Parathyroid adenoma (tissue), 2 donors: ENCODE results near the gene TMEM269.

Source experiments
- H2AFZ ChIP-seq: fragments of 300-600 bp; sonication (generic); one replicate; pipeline ENCODE4 v1.7.0; 2017; ENCODE audit warnings: antibody characterized with exemption, mild to moderate bottlenecking
- H3K27ac ChIP-seq: fragments of 300-600 bp; sonication (generic); one replicate; pipeline ENCODE4 v1.7.0; 2017
- H3K27me3 ChIP-seq: fragments of 300-600 bp; sonication (generic); one replicate; pipeline ENCODE4 v1.7.0; 2017; ENCODE audit warnings: low read length; ENCODE audit not compliant: control insufficient read depth, insufficient read depth
- H3K36me3 ChIP-seq: fragments of 300-600 bp; sonication (generic); one replicate; pipeline ENCODE4 v1.7.0; 2017; ENCODE audit warnings: low read length; ENCODE audit not compliant: control insufficient read depth, insufficient read depth
- H3K4me1 ChIP-seq: fragments of 300-600 bp; sonication (generic); one replicate; pipeline ENCODE4 v1.7.0; 2017; ENCODE audit warnings: control low read depth
- H3K4me2 ChIP-seq: fragments of 300-600 bp; sonication (generic); one replicate; pipeline ENCODE4 v1.7.0; 2017; ENCODE audit warnings: low read length
- H3K4me3 ChIP-seq: fragments of 300-600 bp; sonication (generic); one replicate; pipeline ENCODE4 v1.7.0; 2017; ENCODE audit warnings: low read depth, low read length
- H3K79me2 ChIP-seq: fragments of 300-600 bp; sonication (generic); one replicate; pipeline ENCODE4 v1.7.0; 2017; ENCODE audit warnings: control low read depth
- H3K9ac ChIP-seq: fragments of 300-600 bp; sonication (generic); one replicate; pipeline ENCODE4 v1.7.0; 2017; ENCODE audit warnings: mild to moderate bottlenecking
- H3K9me3 ChIP-seq: fragments of 300-600 bp; sonication (generic); one replicate; pipeline ENCODE4 v1.7.0; 2017; ENCODE audit warnings: low read length; ENCODE audit not compliant: control insufficient read depth
- CTCF ChIP-seq: fragments of 300-600 bp; sonication (generic); IDR thresholded peaks from one replicate; pipeline ENCODE4 v1.7.0; 2017; ENCODE audit warnings: antibody characterized with exemption, mild to moderate bottlenecking
- donor health status: primary hyperparathyroidism.

TMEM269 gene

GRCh38 chr1:42786097-42786496 lies 1.3 kb downstream of the TMEM269 start:
- no peaks in the 10 kb centered on the region for H3K27me3 ChIP-seq
- H3K4me1 ChIP-seq = no peaks in the 10 kb centered on the region
- no peak overlapping the region for H3K4me3 ChIP-seq
- H2AFZ ChIP-seq = no peak overlapping the region
- H3K9me3 ChIP-seq = no peaks in the 10 kb centered on the region
- H3K27ac ChIP-seq = no peak overlapping the region
- H3K79me2 ChIP-seq = no peaks in the 10 kb centered on the region
- no peak overlapping the region for H3K4me2 ChIP-seq
- no peak for TF ChIP-seq CTCF
- no peaks in the 10 kb centered on the region for H3K36me3 ChIP-seq
- no peak overlapping the region for H3K9ac ChIP-seq

GRCh38 chr1:42788021-42788420 lies 3.2 kb downstream of the TMEM269 start:
- no peaks in the 10 kb centered on the region for H3K27me3 ChIP-seq
- H3K27ac ChIP-seq = no peak overlapping the region
- H3K4me1 ChIP-seq = peaks cover 4% of the 10 kb centered on the region
- no peaks in the 10 kb centered on the region for H3K36me3 ChIP-seq
- no peak overlapping the region for H2AFZ ChIP-seq
- TF ChIP-seq CTCF = no peak
- H3K79me2 ChIP-seq = no peaks in the 10 kb centered on the region
- H3K4me3 ChIP-seq = no peak overlapping the region
- no peak overlapping the region for H3K9ac ChIP-seq
- no peak overlapping the region for H3K4me2 ChIP-seq
- no peaks in the 10 kb centered on the region for H3K9me3 ChIP-seq

GRCh38 chr1:42793824-42794223 lies 9.0 kb downstream of the TMEM269 start:
- Histone ChIP-seq H2AFZ (no peak overlapping the region), H3K4me1 (peaks cover 4% of the 10 kb centered on the region), H3K9me3 (no peaks in the 10 kb centered on the region), H3K79me2 (no peaks in the 10 kb centered on the region), H3K4me2 (no peak overlapping the region), H3K27ac (no peak overlapping the region), H3K9ac (no peak overlapping the region), H3K36me3 (no peaks in the 10 kb centered on the region), H3K4me3 (no peak overlapping the region), H3K27me3 (no peaks in the 10 kb centered on the region)
- TF ChIP-seq CTCF = no peak

- TF ChIP-seq CTCF = no peak
Observed at GRCh38 chr1:42797414-42797813, 12.6 kb downstream of the TMEM269 start.

GRCh38 chr1:42797979-42798378 lies 13.2 kb downstream of the TMEM269 start:
- no peak overlapping the region for H2AFZ ChIP-seq
- H3K4me1 ChIP-seq = peaks cover under 1% of the 10 kb centered on the region
- H3K79me2 ChIP-seq = no peaks in the 10 kb centered on the region
- H3K4me3 ChIP-seq = no peak overlapping the region
- no peaks in the 10 kb centered on the region for H3K36me3 ChIP-seq
- H3K4me2 ChIP-seq = no peak overlapping the region
- no peak overlapping the region for H3K9ac ChIP-seq
- H3K9me3 ChIP-seq = no peaks in the 10 kb centered on the region
- H3K27ac ChIP-seq = no peak overlapping the region
- H3K27me3 ChIP-seq = no peaks in the 10 kb centered on the region
- no peak for TF ChIP-seq CTCF

More at GRCh38 chr1:42797414-42797813, 12.6 kb downstream of the TMEM269 start:
- H3K36me3 ChIP-seq = no peaks in the 10 kb centered on the region
- no peak overlapping the region for H3K9ac ChIP-seq
- H3K79me2 ChIP-seq = no peaks in the 10 kb centered on the region
- H3K4me2 ChIP-seq = no peak overlapping the region
- H3K9me3 ChIP-seq = no peaks in the 10 kb centered on the region
- no peak overlapping the region for H3K27ac ChIP-seq
- no peaks in the 10 kb centered on the region for H3K27me3 ChIP-seq
- H3K4me3 ChIP-seq = no peak overlapping the region
- no peak overlapping the region for H2AFZ ChIP-seq
- peaks cover 4% of the 10 kb centered on the region for H3K4me1 ChIP-seq
